Left lobe of liver (tissue), 2 donors: ENCODE data around the gene GALNT15. TPM values are rescaled to one million over a fixed set of nuclear protein-coding genes. Genes with fewer than 3 reads are reported as not detected.
A peak's percentile ranks its signal among the peaks of the same experiment; 100 is the strongest.

Source experiments
- ATAC-seq: fragments of 200-7000 bp; cut with Tn5 transposase; one replicate; pipeline ENCODE4 v1.9.1; 2020; ENCODE audit warnings: mild to moderate bottlenecking, moderate library complexity
- DNase-seq: peaks from one replicate; pipeline ENCODE4 v3.0.0-alpha.2; 2020; ENCODE audit warnings: low spot score
- total RNA-seq: library from RNA; stranded (reverse); gene quantifications from one replicate; pipeline ENCODE4 v1.2.1, GENCODE V29; 2021
- donor health status: DM: no; HTN: no; CAD: no; lungs with moderate emphysema.
- donor health status: DM: no; HTN: yes; CAD: no.

The GALNT15 gene
- total RNA-seq, 1 donor from 2014 or later = 2.7 TPM

DNA sequence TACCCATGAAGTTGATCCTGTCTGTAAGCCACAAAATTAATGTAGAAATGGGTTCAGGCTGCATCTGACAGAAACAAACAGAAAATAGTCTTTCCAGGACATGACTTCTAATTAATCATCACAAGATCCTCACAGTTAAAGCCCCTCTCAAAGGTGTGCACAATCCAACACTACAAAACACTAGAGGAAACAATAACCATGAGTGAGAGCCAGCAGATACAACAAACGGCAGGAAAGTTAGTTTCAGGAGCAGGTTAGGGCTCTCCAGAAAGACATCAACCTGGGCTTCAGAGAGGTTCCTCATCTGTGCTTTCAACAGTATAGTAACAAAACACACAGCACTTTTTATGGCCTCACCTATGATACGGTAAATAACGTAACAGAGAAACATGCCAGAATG lies 47.5 kb downstream of the GALNT15 start:
- ATAC-seq (no peak), DNase-seq (no peak)

DNA sequence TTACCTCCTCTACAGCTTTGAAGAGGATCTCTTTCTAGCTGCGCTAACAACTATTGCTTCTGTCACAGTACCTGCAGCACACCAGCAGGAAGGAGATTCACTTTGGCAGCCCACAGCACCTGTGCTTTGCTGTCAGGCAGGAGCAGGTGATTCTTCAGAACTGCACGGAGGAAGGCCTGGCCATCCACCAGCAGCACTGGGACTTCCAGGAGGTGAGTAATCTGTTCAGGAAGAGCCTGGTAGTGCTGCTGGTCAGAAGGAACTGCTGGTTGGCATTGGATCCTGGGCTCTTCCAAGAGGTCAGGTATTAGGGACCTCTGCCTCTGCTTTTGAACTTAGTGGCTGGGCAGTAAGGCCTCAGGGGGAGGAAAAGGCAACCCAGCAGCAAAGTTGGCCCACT lies 48.1 kb downstream of the GALNT15 start:
- DNase-seq (no peak), ATAC-seq (no peak)

DNA sequence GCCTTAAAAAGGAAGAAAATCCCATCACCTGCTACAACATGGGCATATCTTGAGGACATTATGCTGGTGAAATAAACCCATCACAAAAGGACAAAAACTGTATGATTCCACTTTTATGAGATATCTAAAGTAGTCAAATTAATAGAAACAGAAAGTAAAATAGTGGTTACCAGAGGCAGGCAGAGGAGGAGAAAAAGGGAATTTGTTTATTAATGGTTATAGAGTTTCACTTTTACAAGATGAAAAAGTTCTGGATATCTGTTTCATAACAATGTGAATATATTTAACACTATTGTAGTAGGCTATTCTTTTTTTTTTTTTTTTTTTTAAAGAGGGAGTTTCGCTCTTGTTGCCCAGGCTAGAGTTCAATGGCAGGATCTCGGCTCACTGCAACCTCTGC lies 49.8 kb downstream of the GALNT15 start:
- DNase-seq (no peak), ATAC-seq (no peak)

DNA sequence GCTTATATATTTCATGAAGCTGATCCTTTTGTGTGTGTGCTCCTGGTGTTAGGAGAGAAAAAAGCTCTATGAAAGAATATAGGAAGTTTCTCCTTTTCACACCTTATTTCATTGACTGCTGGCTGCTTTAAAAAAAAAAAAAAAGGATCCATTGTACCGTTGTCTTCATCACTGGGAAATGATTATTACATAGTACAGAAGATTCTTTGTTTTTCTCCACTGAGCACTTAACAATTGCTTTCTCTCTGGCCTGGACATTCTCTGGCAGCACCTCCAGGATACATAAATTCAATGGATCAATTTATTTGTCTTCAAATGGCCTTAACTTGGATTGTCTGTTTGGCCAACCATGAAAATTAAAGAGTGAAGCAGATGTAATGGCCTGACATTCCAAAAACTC lies 53.1 kb downstream of the GALNT15 start:
- ATAC-seq (no peak), DNase-seq (no peak)

DNA sequence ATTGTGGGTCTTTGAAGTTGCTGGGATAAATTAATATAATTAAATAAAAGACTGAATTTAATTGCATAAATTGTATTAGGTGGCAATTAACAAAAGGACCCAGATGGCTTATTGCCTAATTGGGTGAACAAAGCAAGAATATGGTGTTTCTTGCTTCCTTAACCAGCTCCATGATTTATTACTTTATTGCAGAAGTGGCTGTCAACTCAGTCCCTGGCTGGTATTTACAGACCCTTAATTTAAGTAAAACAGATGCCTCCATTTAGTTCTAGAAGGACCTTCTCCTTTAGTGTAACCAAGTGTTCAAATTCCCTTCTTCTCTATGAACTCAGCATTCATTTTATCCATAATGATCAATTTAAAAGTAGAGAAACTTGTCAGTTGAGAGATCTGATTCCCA lies 55.2 kb downstream of the GALNT15 start:
- DNase-seq = no peak
- no peak for ATAC-seq

DNA sequence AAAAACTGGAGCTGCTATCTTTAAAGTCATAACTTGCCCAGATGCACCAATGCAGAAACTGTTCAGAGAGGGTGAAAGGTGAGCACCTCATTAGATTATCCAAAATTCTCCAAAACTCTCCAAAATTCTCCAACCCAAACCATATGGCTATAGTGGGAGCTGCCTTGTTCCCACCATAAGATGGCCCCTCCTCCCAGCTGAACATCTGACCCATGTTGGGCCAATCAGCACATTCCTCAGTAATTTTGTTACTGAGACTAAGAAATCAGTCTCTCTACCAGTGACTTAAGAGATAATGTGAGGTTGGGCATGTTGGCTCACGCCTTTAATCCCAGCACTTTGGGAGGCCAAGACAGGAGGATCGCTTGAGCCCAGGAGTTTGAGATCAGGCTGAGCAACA lies 57.5 kb downstream of the GALNT15 start:
- DNase-seq (no peak), ATAC-seq (no peak)

DNA sequence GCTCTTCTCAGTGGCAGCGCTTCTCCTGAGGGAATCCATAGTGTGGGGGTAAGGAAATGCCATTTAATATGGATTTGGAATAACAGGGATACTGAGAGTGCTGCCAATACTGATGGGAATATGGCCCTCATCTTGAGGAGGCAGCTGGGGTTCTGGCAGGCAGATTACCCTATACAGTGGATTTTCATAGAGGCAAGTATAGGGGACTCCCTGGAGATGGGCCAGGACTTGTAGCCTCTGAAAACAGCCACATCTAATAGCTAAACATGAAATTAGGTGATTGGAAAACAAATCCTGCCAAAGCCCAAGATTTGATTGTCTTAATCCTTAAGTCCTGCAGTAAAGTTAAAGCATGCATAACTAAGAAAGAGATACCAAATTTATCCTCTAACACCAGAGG lies 59.3 kb downstream of the GALNT15 start:
- DNase-seq = no peak
- ATAC-seq = no peak

DNA sequence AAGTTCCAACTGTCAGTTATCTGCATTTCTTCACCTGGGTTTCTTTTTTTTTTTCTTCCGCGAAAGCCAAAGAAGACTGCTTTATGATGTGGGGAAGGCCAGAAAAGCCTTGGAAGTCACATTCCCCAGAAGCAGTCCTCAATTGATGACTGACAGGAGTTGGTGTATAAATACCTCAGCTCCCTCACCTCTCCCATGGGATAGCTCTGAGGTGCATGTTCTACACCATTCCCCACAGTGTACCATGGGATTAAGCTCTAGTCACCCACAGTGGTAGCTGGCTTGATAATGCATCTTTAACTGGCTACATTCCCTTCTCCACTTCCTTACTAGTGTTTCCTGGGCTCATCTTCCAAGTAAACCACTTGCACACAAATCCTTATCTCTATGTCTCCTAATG lies 59.8 kb downstream of the GALNT15 start:
- no peak for DNase-seq
- ATAC-seq = no peak

DNA sequence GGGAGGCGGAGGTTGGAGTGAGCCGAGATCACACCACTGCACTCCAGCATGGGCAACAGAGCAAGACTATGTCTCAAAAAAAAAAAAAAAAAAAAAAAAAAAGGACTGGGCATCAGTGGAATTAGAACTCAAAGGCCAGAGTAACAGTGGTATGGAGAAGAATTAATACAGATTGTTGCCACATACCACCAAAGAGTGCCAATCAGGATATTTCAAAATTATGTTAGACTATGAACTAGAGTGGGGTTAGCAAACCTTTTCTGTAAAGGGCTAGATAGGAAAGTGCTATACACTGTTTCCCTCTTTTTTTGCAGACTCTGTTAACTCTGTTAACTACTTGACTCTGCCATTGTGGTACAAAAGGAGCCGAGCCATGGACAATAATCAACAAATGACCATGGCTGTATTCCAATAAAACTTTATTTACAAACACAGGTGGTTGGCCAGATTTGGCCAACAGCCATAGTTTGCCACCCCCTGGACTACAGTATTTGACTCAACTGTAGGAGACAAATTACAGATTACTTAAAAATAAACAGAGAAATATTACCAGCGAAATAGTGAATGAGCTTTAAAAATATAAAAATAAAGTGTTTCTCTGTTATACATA lies 61.7 kb downstream of the GALNT15 start:
- peak; percentile 67 for ATAC-seq
- no peak for DNase-seq

DNA sequence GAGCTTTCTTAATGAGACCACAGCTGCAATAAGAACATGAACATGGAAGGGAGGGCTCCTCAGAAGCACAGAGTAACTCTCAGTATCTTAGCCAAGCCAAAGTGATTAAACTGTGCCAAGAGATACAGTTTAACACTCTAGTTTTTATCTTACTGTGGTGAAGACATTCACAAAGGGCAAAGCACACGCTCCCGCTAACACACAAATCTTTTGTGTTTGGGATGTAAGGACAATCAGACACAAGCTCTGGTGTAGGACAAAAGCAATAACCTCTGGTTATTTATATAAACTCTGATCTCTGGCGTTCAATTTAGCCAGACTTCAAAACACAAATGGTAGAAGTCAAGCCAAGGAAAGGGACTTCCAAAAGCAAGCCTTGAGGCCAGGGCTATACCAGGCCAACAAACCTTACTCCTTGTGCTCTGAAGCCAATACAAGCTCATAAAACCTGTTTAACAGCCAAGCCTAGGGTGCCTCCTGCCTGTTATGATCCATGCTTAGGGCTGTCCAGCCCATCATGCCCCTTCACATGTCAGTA lies 62.4 kb downstream of the GALNT15 start:
- ATAC-seq (no peak), DNase-seq (no peak)

DNA sequence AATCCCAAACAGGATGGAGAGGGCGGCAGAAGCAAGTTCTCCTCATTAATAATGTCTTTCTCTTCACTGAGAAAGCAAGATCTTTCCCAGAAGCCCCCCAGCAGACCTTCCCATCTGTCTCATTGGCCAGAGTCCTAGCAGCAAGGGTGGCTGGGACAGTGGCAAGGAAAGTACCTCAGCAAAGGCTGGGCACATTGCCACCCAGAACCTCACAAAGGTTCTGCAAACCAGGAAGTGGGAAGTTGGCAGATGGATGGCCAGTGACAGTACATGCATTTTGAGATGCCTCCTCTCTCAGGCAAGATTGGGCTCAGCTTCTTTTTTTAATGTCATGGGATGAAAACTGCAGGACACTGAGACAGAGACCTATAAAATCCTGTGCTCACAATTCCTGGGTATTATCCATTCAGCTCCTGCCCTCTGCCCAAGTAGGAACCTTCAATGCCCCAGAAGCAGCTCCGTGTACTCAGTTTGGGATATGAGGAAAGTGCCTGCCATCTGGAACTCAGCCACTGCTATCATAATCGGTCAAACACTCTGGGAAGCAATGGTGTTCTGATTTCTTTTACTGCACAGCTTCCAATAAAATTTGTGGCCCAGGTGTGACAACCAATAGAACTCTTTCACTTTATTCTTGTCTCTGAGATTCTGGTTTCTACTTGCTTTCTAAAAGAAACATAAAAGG lies 64.7 kb downstream of the GALNT15 start:
- DNase-seq = peak; percentile 65
- ATAC-seq = peak; percentile 73

DNA sequence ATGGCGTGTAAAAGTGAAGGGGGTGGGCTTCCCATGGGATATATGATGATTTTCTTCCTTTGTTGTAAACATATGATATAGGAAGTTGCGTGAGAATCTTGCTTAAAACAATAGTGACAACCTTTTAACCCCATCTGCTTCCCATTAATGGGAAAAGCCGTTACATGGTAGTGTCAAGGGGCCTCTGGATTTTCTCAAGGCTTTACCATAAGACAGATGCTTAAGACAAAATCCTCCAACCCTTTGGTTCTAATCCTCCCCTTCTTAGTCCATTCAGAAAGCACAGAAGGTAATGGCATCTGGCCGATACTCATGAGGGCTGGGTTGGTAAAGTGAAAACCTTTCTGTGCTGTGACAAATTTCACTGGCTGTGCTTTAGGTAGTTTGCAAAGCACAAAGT lies 65.3 kb downstream of the GALNT15 start:
- ATAC-seq (no peak), DNase-seq (no peak)

DNA sequence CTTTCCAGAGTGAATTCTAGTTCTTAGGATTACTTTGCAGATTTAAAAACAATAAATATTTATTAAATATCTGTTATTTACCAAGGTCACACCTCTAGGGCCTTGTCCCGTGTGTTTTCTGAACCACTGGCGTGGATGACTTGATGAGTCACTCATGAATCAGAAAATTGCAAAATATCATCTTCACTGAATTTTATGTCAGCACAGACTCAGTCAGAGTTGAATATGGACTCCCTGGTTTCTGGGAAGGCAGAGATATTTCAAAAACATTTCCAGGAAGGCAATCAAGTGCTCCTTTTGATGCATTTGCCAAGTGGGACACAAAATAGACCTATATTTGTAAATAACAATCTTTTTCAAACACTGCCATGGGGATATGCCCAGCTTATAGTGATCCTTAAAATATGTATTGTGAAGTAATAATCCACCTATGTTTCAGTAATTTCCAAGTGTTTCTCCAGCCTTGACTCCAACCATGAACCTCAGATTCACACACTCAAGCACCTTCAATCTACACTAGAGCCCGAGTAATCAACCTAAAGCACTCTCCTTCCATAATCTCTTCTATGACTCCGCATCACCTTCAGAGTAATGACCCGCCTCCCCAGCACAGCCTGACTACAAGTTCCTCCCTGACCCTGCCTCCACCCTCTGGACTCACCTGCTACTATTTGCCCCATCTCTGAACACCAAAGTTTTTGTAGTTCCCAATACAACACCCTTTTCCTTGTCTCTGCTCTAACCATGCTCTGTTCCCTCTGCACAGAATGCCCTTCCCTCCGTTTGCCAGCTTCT lies 65.9 kb downstream of the GALNT15 start:
- ATAC-seq = no peak
- no peak for DNase-seq

DNA sequence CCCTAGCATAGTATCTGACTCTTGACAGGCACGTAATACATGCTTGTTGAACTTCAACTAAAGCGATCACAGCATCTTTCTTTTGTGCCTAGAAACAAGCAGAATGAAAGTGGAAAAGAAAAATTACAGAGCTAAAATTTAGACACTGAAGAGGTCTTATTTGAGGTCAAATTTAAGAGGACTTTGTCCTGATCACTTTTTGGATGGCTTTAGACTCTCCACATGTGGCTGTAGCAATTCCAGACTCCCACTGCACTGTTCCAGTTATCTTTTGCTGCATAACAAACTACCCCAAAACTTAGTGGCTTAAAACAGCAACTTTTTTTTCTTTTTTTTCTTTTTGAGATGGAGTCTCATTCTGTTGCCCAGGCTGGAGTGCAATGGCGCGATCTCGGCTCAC lies 66.7 kb downstream of the GALNT15 start:
- DNase-seq = no peak
- peak; percentile 50 for ATAC-seq

DNA sequence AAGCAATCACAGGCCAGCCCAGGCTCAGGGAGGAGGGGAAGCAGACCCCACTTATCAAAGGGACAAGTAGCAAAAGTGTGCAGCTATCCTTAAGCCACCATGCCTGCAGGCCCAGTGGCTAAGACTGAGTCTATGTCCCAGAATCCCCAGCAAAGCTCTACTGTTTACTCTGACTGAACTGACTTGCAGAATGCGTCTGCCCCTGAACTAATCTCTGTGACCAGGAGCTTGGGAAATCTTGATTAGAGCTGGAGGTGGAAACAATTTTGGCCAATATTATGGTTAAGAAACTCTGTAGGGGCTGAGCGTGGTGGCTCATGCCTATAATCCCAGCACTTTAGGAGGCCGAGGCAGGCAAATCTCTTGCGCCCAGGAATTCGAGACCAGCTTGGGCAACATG lies 67.7 kb downstream of the GALNT15 start:
- ATAC-seq = peak; percentile 12
- DNase-seq = no peak

DNA sequence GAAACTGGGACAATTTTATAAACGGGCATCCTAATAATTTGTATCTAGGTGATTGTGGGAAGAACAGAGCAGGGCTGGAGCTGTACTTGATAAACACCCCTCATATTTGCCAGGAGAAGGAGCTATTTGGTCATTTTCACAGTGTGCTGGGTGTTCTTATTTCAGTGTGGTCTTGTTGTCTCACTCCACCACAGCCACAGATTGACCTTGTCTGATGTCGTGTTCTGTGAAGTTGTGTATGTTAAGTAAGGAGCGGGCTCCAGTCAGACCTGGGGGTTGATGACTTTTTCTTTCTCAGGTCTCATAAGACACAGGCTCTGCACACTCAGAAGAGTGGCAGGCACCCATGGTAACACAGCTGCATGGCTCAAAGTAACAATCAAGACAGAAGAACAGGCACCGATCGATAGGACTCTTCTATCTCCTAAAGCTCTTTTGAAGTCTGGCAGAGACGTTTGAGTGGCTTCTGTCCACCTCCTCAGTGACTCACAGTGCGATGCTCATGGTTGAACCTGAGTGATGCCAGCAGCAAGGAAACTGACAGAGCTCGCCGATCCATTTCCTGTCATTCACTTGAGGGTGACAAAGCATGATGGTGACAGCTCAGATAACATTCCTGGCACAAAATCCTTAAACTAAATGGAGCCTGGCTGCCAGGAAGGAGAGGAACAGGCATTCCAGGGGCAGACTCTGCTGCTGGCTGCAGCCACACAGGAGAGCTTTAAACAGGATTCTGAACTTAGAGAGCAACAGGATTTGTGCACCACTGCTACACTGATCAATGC lies 69.4 kb downstream of the GALNT15 start:
- DNase-seq (no peak), ATAC-seq (no peak)

DNA sequence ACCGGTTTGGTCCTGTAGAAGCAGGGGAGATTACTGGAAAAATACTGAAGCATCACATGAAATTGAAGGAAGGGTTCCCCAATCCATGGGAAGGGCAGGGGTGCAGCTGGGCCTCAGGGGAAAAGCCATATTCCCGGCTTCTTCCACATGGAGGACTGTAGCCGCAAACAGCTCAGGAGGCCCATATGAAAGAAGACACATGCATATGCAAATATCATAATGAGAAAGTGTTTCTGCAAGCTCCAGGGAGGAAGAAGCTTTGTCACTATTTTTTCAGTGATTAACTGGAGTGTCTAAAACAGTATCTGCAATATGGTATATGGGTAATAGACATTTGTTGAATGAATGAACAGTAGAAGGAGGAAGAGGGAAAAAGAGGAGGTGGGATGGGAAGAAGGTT lies 71.1 kb downstream of the GALNT15 start:
- DNase-seq (no peak), ATAC-seq (no peak)

DNA sequence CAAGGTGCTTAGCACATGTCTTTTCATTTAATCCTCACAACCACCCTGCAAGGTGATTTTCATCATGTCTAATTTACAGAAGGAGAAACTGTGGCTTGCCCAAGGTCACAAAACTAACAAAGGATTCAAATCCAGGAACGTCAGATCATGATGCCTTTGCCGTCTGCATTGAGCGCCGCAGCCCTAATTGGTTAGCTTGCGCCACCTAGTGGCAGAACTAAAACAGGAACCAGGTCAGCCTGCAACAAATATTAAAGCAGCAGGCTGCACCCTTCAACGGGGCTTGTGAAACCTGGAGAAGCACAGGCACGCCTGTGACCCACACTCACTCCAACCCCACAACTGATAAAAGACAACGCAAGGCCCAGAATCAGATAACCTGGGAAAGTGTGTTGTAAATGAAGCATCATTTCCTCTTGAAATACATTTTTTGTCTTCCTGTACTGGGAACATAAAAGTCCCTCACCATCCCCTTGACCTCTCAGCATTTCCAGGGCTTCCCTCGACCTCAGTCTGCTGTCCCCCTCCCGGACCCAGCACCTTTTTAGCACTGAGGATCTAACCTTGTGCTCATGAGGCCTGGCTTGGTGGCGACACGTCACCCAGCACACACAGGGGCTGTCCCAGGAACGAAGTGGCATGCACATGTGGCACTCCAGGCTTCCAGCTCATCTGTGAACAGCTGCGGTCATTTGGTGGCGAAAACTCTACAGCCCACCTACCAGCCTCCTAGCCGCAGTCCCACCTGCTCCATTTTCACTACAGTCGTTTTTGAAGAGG lies 73.0 kb downstream of the GALNT15 start:
- ATAC-seq = peak; percentile 95
- peak; percentile 80 for DNase-seq

DNA sequence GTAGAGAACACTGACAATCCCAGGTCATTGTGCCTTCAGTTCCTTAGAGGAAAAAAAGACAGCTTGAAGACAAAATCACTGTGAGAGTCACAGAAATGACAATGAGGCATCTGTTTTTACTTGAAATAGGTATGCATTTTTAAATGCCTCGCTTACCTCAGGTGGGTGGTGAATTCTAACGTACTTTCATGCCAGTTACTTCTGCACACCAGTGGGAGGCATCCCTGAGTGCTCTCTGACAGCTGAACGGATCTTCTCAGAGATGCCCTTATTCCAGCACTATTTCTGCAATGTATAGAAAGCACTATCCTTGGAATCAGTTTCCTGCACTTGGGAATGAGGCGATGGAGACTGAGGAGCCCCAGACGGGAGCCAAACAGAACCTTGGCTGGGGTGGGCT lies 74.1 kb downstream of the GALNT15 start:
- no peak for ATAC-seq
- no peak for DNase-seq

DNA sequence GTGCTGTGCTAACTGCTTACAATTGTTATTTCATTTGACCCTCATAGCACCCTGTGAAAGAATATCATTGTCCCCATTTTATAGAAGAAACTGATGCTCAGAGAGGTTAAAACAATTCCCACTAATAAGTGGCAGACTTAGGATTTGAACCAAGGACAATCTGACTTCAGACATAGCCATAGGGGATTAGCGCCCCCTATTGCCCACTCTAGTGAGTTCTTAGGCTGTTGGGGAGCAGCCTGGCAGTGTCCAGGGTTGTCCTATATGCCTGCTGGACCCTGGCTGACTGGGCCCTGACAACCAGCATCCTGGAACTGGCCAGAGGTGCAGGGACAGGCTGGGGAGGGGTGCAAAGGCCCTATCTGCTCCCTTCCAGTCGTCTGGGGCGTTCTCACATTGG lies 74.9 kb downstream of the GALNT15 start:
- no peak for ATAC-seq
- no peak for DNase-seq
